Measurements from ENCODE around the gene EVA1C. TPM values are rescaled to one million over a fixed set of nuclear protein-coding genes. Genes with fewer than 3 reads are reported as not detected.
"Not testable (repeated sequence)": the region's sequence is repeated elsewhere in the genome, so short reads cannot be mapped to it uniquely, and the experiment has no call there.

Gene EVA1C
- total and polyA plus RNA-seq, 10 of the 15 experiments (the other 5 are each of a cell fraction or from before 2014, with no cell fraction given) = 0.13 to 0.56 (median 0.34) TPM; not detected in 7

GRCh38 chr21:32508558-32508957 lies 96.1 kb downstream of the EVA1C start:
- H3K4me1 ChIP-seq (ENCODE audit: control insufficient read depth, insufficient read depth, low read length) = no peaks in the 10 kb centered on the region
- H3K36me3 ChIP-seq (ENCODE audit: control insufficient read depth in 2 of 2, insufficient read depth in 2 of 2, low read length in 1 of 2) = no peaks in the 10 kb centered on the region
- no peak for DNase-seq (ENCODE audit: low read depth, low spot score)
- 54% methylated on average over 9 of the region's 9 CpGs for WGBS (ENCODE audit: insufficient coverage, insufficient replicate concordance, low lambda C conversion rate, missing lambda C conversion rate)
- no peak for ATAC-seq
- H2AFZ ChIP-seq (ENCODE audit: control insufficient read depth, low read depth, low read length) = no peak overlapping the region
- no peaks in the 10 kb centered on the region; the same call in 2 of the 3 replicates for H3K9me3 ChIP-seq (replicated peaks; ENCODE audit: control insufficient read depth, insufficient read depth, low read length)
- H3K79me2 ChIP-seq (ENCODE audit: control insufficient read depth, insufficient read depth, low read length) = no peaks in the 10 kb centered on the region
- no peak overlapping the region for H3K4me3 ChIP-seq
- ChIA-PET CTCF (no interaction called here), POLR2A (no interaction called here), SMC1A (ENCODE audit: uncharacterized antibody, unreplicated experiment) (interaction anchor here (0.6 kb wide), 1 partner anchor 245 kb away, joined by 3 read pairs; no protein-coding TSS in a partner anchor), RAD21 (ENCODE audit: unreplicated experiment) (no interaction called here)
- H3K9ac ChIP-seq (ENCODE audit: control insufficient read depth, insufficient read depth, low read length) = no peak overlapping the region
- intact Hi-C loops (cut with micrococcal nuclease; ENCODE audit: unreplicated experiment) (no loop called here), in situ Hi-C loops (cut with MboI) (no loop called here)
- TF ChIP-seq FOXK2 (IDR thresholded peaks at IDR 0.05) (no peak), EP300 (IDR thresholded peaks at IDR 0.05; ENCODE audit: borderline replicate concordance in 1 of 2, control insufficient read depth in 1 of 2, low read depth in 2 of 2, low read length in 2 of 2) (no peak), SKIL (IDR thresholded peaks at IDR 0.05; ENCODE audit: low read depth, poor library complexity, severe bottlenecking) (no peak), NFIC (IDR thresholded peaks at IDR 0.05; ENCODE audit: low read depth, low read length) (no peak), MYC (IDR thresholded peaks at IDR 0.05; ENCODE audit: insufficient read depth, insufficient read length, insufficient replicate concordance, low read length, severe bottlenecking) (no peak)
- no peaks in the 10 kb centered on the region for H4K20me1 ChIP-seq (ENCODE audit: control insufficient read depth, insufficient read depth)
- H3K27ac ChIP-seq (ENCODE audit: control insufficient read depth, insufficient read depth) = no peak overlapping the region
- FAIRE-seq = no peak
- H3K4me2 ChIP-seq (ENCODE audit: control insufficient read depth, insufficient read depth) = no peak overlapping the region
- no peaks in the 10 kb centered on the region; a peak in 1 of 4 replicates for H3K27me3 ChIP-seq (replicated peaks in 1 of 2; ENCODE audit: control insufficient read depth in 2 of 2, insufficient read depth in 2 of 2, low read length in 1 of 2)
- BruUV-seq (replicated peaks) = no TSS peak

- BruUV-seq (replicated peaks); H3K79me2 ChIP-seq (ENCODE audit: control insufficient read depth, insufficient read depth, low read length); H3K4me3 ChIP-seq; ATAC-seq; H3K9me3 ChIP-seq (replicated peaks; ENCODE audit: control insufficient read depth, insufficient read depth, low read length); POLR2A ChIA-PET; H3K27ac ChIP-seq (ENCODE audit: control insufficient read depth, insufficient read depth); H2AFZ ChIP-seq (ENCODE audit: control insufficient read depth, low read depth, low read length); CTCF ChIA-PET; FAIRE-seq; RAD21 ChIA-PET (ENCODE audit: unreplicated experiment); H3K4me2 ChIP-seq (ENCODE audit: control insufficient read depth, insufficient read depth); in situ Hi-C loops (cut with MboI); H3K4me1 ChIP-seq (ENCODE audit: control insufficient read depth, insufficient read depth, low read length); H3K9ac ChIP-seq (ENCODE audit: control insufficient read depth, insufficient read depth, low read length); DNase-seq (ENCODE audit: low read depth, low spot score); intact Hi-C loops (cut with micrococcal nuclease; ENCODE audit: unreplicated experiment); H3K27me3 ChIP-seq (replicated peaks in 1 of 2; ENCODE audit: control insufficient read depth in 2 of 2, insufficient read depth in 2 of 2, low read length in 1 of 2); H4K20me1 ChIP-seq (ENCODE audit: control insufficient read depth, insufficient read depth); H3K36me3 ChIP-seq (ENCODE audit: control insufficient read depth in 2 of 2, insufficient read depth in 2 of 2, low read length in 1 of 2): not testable (repeated sequence)
- WGBS (ENCODE audit: insufficient coverage, insufficient replicate concordance, low lambda C conversion rate, missing lambda C conversion rate) = 67% methylated on average over 2 of the region's 2 CpGs
- SMC1A ChIA-PET (ENCODE audit: uncharacterized antibody, unreplicated experiment) = interaction anchor here (0.6 kb wide), 1 partner anchor 245 kb away, joined by 3 read pairs; no protein-coding TSS in a partner anchor
Observed at GRCh38 chr21:32508975-32509374, 96.5 kb downstream of the EVA1C start.
